GM19193 (cell line): ENCODE measurements around the gene GLA.

Experiments
- POLR2A ChIP-seq: IDR thresholded peaks from 4 replicates; pipeline ENCODE4 v1.6.1; 2011; ENCODE audit not compliant: insufficient read depth, insufficient read length; ENCODE audit errors: extremely low read depth

The GLA gene

DNA sequence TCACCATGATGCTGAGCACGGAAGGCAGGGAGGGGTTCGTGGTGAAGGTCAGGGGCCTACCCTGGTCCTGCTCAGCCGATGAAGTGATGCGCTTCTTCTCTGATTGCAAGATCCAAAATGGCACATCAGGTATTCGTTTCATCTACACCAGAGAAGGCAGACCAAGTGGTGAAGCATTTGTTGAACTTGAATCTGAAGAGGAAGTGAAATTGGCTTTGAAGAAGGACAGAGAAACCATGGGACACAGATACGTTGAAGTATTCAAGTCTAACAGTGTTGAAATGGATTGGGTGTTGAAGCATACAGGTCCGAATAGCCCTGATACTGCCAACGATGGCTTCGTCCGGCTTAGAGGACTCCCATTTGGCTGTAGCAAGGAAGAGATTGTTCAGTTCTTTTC lies 4.3 kb upstream of the GLA start:
- no peak for TF ChIP-seq POLR2A

DNA sequence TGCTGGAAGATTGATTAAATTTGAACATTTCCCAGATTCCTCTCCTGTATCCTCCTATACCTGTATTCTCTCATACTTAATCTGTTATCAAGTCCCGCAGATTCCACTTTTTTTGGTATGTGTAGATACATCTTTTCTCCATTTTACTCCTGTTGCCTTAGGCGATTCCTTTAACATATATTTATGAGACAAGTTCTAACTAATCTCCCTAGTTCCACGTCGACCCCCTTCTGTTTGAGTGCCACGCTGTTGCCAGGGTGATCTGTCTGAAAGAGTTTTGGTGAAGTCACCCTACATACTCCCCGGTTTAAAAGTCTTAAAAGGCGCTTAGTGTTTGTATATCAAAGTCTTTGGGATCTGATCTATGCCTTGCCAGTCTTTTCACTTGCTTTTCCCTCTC lies 2.7 kb upstream of the GLA start:
- no peak for TF ChIP-seq POLR2A

DNA sequence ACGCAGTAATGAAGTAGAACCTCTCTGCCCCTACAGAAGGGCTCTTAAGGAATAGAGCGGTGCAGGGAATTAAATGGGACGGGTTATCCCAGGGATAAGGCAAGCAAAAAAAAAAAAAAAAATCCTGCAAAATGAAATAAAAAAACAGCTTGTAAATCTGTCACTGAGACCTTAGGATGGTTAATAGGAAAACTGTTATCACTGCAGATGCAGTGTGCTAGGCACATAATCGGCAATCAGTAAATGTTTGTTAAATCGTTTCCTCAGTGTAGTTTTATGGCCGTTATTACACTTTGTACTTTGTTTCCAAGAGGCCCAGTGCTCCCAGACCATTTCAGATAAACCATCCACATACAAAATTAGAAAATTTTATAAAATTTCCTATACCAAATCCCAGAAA lies 1.3 kb upstream of the GLA start:
- no peak for TF ChIP-seq POLR2A

DNA sequence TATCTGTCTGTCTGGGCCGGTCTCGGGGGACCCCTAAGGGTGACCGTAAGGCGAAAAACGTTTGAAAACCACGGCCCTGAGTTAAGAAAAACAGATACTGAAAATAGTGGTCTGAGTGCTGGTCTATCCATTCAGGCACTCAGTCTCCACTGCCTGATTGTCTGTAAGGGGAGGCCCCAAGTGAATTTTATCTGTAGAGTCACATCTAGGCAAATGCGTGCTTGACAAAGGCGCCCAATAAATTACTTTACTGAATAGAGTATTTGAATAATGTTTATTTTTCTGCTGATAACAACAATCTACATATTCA lies 762 bp upstream of the GLA start:
- no peak for TF ChIP-seq POLR2A

DNA sequence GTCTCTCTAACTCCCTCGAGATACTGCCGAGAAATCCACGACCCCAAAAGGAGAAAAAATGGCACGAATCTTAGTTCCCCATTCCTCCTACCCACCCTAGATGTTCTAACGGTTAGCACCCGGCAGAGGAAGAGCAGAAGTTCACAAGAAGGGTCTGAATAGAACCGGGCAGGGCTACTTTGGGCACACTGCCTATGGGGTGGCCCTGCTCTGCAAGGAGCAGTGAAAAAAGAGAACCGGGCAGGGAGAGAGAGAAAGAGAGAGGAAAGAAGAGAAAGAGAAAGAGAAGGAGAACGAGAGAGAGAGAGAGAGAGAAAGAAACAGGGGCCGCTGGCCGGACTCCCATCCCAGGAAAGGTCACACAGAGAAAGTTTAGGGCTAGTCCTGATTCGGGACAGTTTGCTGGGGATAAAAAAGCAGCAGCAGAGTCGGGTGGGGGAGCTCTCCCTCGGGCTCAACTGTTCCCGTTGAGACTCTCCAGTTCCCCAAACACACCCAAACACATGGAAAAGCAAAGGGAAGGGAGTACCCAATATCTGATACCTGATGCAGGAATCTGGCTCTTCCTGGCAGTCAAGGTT lies 468 bp downstream of the GLA start:
- TF ChIP-seq POLR2A, result no peak

DNA sequence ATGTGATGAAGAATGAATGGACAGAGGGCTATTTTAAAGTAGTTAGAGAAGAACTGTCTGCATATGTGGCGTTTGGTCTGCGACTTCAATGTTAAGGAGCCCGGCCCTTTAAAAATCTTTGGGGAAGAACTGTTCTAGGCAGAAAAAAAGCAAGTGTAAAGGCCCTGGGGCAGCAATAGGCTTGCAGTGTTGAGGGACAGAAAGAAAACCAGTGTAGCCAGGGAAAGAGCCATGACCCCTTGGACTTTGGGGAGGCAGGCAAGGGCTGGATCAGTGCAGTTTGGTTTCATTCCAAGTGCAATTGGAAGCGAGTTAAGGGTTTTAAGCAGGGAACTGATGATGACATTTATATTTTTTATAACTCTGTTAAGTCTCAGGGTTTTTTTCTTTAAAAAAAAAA lies 7.9 kb downstream of the GLA start:
- TF ChIP-seq POLR2A, result no peak

DNA sequence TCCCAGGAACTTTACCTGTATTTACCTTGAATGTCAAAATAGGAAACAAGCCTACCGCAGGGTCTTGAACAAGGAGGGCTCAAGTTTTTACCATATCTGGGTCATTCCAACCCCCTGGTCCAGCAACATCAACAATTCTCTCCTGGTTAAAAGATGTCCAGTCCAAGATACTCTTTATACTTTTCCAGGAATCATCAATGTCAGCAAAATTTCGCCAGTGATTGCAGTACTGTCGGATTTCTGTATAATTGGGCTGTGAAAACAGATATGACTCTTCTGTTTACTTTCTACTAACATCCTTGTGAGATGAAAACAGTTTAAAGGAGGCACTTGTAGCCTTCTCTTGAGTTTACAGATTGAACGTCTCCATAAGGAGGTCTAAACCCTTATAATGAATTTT lies 9.0 kb downstream of the GLA start:
- no peak for TF ChIP-seq POLR2A

DNA sequence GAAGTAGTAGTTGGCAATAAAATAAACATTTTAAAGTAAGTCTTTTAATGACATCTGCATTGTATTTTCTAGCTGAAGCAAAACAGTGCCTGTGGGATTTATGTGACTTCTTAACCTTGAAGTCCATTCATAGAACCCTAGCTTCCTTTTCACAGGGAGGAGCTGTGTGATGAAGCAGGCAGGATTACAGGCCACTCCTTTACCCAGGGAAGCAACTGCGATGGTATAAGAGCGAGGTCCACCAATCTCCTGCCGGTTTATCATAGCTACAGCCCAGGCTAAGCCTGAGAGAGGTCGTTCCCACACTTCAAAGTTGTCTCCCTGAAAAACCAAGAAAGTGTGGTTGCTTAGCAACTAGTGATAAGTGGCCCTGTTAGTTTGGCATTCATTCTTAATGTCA lies 9.9 kb downstream of the GLA start:
- no peak for TF ChIP-seq POLR2A

DNA sequence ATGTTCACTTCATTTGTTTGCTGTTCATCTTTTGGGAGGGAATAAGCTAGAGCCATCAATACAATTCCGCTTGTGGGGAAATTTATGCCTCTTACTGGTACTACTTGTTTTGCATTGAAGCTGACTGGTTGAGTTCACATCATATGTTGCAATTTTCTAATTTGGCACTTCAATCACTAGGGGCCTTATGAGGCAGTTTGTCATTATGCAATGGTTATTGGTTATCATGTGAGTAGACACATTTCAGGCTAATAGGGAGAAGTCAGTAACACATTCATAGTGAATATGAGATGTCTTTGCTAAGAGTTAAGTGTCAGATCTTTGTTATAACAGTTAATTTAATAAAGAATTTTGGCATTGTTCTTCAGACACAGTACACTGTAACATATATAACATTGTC lies 11.9 kb downstream of the GLA start:
- TF ChIP-seq POLR2A, result no peak

DNA sequence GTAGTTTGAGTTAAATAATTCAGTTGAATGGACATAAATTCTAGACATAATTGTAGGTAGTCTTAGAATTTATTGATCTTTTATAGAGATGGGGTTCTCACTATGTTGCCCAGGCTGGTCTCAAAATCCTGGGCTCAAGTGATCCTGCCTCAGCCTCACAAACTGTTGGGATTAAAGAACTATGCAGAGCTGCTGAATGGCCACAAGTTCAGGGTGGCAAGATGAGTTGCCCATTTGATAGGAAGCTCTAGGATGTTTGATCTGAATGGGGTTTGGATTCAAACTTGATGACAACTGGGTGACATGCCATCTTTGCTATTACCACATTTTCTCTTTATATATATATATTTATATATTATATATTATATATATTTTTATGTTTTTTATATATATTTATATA lies 13.4 kb downstream of the GLA start:
- no peak for TF ChIP-seq POLR2A

DNA sequence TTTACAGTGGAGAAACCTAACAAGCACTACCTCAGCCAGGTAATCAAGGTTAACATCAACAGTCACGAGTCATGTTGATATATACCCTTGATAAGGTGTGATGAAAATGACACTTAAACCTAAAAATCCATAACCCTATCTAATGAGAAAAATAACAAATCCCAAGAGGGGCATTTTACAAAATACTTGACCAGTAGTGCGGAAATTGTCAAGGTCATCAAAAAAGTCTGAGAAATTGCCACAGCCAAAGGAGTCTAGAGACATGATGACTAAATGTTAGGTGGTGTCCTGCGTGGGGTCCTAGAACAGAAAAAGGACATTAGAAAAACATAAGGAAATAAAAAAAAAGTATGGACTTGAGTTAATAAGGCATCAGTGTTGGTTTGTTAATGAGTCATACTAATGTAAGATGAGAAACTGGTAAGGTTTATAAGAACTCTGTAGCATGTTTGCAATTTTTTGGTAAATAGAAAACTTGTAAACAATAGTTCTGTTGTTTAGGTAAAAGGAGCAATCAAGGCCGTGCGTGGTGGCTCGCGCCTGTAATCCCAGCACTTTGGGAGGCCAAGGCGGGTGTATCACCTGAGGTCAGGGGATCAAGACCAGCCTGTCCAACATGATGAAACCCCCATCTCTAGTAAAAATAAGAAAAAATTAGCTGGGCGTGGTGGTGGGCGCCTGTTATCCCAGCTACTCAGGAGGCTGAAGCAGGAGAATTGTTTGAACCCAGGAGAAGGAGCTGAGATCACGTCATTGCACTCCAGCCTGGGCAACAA lies 14.0 kb downstream of the GLA start:
- TF ChIP-seq POLR2A, result no peak

DNA sequence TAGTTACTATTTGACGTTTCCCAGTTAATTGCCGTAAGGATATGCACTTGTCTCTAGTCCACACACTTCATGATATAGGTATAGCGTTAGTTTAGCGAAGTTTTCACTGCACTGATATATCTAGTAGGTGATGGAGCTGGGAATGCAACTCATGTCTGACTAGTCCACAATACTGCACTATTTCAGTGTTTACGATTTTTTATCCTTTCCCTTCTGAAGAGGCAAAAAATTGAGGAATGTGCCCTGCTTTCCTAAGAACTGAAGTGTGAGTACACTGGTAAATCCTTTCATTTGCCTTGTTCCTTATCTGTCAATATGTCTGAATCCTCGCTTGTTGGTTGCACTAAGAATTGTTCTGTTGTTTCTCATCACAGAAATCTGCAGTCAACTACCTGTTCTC lies 15.9 kb downstream of the GLA start:
- no peak for TF ChIP-seq POLR2A

DNA sequence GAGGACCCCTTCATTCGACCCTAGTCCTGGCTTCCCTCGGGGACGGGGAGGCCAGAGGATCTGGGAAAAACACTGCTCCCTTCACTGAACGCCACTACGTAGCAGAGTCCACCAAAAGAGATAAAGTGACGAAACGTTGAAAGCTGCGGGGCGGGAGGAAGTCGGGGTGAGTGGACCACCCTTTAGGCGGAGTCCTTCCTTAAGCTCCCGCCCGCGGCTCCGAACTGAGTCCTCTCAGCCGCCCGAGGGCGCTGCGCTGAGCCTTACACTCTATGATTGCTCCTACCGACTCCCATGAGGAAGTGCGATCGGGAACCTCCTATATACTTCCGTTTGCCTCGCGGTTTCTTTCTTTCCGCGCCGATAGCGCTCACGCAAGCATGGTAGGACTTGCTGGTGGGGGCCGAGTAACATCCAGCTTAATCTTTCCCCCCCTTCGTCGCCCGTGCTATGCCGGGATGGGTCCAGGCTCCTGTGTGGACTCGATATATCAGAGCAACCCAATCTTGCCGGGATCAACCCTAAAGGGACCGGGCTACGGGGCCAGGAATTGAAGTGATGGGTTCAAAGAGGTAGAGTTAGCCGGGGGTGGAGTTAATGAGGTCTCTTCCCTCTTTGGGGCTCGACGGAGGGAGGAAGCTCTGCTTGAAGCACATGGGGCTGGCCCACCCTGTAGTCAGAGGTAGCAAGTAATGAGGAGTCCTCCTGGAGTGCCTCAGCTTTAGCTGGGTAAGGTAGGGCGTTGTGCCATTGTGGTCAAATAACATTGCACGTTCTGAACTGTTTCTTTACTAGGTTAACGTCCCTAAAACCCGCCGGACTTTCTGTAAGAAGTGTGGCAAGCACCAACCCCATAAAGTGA lies 16.8 kb downstream of the GLA start, which contains the start of gene RPL36A:
Gene RPL36A (plus strand): TSS at position 348 of the 862 bp plus-strand sequence. CDS start 33 bp downstream, at position 381.
- TF ChIP-seq POLR2A, result peak; percentile 96

DNA sequence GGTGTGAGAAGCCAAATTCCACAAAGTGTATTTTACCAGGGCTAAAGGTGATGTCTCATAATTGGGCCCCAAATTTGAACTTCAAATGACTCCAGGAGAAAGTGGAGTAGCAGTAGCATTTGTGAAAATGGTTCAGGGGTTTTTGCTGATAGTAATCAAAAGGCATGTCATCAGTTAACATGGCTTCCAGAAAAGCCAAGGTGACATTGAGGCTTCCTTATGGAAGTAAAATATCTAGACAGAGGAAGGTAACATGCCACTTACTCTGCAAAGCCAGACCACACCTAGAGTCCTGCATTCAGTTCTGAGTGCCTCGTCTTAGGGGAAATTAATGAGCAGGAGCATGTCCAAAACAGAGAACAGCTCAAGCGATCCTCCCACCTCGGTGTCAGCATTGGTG lies 19.1 kb downstream of the GLA start:
- TF ChIP-seq POLR2A, result no peak

DNA sequence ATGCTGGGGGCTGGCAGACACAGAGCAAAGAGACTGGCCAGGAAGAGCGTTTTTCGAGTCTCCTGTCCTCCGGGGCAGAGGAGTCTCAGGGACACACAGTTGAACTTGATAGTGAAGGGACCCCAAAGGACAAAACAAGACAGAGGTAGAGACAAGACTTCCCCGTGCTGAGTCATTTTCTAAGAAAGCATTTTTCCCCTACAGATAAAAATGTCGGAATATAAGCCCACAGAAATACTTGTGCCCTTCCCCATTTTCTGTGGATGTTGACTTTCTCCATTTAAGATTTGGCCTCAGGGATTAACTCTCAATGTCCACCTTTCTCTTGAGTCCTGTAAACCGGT lies 21.2 kb downstream of the GLA start:
- no peak for TF ChIP-seq POLR2A
